ENCODE measurements around the gene FAF1. TPM values are rescaled to one million over a fixed set of nuclear protein-coding genes. Genes with fewer than 3 reads are reported as not detected.
A peak's percentile ranks its signal among the peaks of the same experiment; 100 is the strongest.
"Not testable (repeated sequence)": the region's sequence is repeated elsewhere in the genome, so short reads cannot be mapped to it uniquely, and the experiment has no call there.

The FAF1 gene
- total and polyA plus RNA-seq, 4 donors = 52.9 to 66.9 (median 61.6) TPM

DNA sequence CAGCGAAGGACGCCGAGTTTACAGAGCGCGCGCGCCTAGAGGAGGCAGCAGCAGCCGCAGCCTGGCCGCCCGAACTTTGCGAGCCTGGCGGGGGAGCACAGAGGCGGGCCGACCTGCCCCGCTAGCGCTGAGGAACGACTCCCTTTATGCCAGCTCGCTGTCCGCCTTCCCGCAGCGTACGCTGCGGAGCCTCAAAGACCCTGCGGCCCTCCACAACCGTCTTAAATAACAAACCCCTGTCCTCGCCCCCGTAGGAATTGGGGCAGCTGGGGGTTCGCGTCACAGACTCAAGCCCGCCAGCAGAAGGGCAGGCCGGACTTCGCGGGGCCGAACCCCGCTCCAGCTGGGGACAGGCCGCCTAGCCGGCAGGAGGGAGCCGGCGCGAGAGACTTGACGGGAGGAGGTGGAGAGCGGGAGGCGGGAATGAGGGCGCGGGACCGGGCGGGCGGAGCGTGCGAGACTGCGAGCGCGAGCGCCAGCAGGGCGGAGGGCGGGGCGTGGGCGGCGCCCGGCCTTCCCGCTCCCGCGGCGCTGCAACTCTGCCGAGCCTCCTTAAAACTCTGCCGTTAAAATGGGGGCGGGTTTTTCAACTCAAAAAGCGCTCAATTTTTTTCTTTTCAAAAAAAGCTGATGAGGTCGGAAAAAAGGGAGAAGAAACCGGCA, 8.2 kb upstream of the FAF1 start:
- peaks cover 23% of the 10 kb centered on the region for H3K27me3 ChIP-seq (ENCODE audit: control insufficient read depth, insufficient read depth, low read length)
- H3K4me1 ChIP-seq (ENCODE audit: control insufficient read depth, insufficient read depth, low read length) = peaks cover 15% of the 10 kb centered on the region
- H3K36me3 ChIP-seq (ENCODE audit: control insufficient read depth, insufficient read depth, low read length) = no peaks in the 10 kb centered on the region
- WGBS (ENCODE audit: insufficient coverage) = 0% methylated on average over 70 of the region's 70 CpGs
- H3K9me3 ChIP-seq (ENCODE audit: control insufficient read depth, insufficient read depth, low read length) = no peaks in the 10 kb centered on the region
- H3K27ac ChIP-seq (ENCODE audit: low read depth, low read length) = peak overlapping the region; percentile 98
- H3K4me3 ChIP-seq (ENCODE audit: low read depth, low read length) = peak overlapping the region; percentile 86
- peak in 3 of 6 donors; percentile 71 to 95 (median 90) for DNase-seq (ENCODE audit: low read depth in 4 of 6, low spot score in 6 of 6)

DNA sequence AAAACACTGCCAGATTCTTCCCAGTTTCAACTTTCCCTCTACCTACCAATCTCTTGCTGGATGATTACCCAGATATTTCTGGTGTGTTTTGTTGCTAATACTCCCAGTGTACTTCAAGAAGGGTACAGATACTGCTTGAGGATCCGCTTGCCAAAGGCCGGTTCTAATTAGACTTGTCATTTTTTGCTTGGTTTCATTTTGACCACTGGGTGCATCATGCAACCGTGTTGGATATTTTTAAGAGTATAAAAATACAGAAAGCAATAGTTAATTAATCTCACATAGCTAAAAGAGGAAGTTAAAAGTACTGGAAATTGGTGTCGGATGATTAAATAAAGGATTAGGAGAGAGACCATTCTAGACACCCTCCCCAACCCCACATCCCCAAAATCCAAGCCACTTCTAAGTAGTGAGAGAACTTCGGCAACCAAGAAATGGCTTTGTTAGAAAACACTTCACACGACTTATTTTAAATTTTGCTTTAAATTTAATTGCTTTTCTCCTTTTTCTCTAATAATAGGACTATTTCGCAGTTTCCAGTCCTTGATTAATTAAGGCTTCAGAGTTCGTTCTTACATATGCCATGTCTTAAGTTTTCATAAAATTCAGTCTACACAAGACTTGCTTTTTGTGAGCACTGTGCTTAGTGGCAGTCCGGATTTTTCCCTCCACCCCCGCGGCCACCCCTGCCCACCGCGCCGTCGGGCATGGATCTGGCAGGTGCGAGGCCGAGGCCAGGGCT, 7.5 kb upstream of the FAF1 start:
- peaks cover 21% of the 10 kb centered on the region for H3K27me3 ChIP-seq (ENCODE audit: control insufficient read depth, insufficient read depth, low read length)
- H3K27ac ChIP-seq (ENCODE audit: low read depth, low read length) = peak overlapping the region; percentile 98
- H3K9me3 ChIP-seq (ENCODE audit: control insufficient read depth, insufficient read depth, low read length) = no peaks in the 10 kb centered on the region
- H3K4me1 ChIP-seq (ENCODE audit: control insufficient read depth, insufficient read depth, low read length) = peaks cover 15% of the 10 kb centered on the region
- H3K4me3 ChIP-seq (ENCODE audit: low read depth, low read length) = peak overlapping the region; percentile 86
- no peaks in the 10 kb centered on the region for H3K36me3 ChIP-seq (ENCODE audit: control insufficient read depth, insufficient read depth, low read length)
- no peak for DNase-seq (ENCODE audit: low read depth in 4 of 6, low spot score in 6 of 6)
- WGBS (ENCODE audit: insufficient coverage) = 11% methylated on average over 13 of the region's 17 CpGs

DNA sequence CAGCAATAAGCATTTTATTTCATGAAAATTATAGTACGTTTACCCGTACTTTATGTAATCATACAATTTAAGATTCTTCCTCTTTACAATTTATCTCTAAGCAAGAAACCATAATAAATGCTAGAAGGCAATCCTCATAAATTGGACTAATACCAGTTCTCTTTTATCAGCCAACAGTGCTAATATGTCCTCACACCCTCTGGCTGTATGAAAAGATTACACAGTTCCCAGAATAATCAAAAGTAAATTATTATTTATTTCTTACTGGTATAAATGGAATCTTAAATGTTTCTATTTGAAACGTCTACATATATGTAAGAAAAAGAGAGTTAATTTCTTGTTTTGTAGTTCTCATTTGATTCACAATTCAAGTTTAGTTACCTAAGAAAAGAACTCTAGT, 6.9 kb upstream of the FAF1 start:
- H3K27me3 ChIP-seq (ENCODE audit: control insufficient read depth, insufficient read depth, low read length) = peaks cover 21% of the 10 kb centered on the region
- H3K9me3 ChIP-seq (ENCODE audit: control insufficient read depth, insufficient read depth, low read length) = no peaks in the 10 kb centered on the region
- peaks cover 15% of the 10 kb centered on the region for H3K4me1 ChIP-seq (ENCODE audit: control insufficient read depth, insufficient read depth, low read length)
- H3K4me3 ChIP-seq (ENCODE audit: low read depth, low read length) = no peak overlapping the region
- WGBS (ENCODE audit: insufficient coverage) = no CpG with 5 or more reads among the region's 3 CpGs
- DNase-seq (ENCODE audit: low read depth in 4 of 6, low spot score in 6 of 6) = no peak
- H3K27ac ChIP-seq (ENCODE audit: low read depth, low read length) = no peak overlapping the region
- H3K36me3 ChIP-seq (ENCODE audit: control insufficient read depth, insufficient read depth, low read length) = no peaks in the 10 kb centered on the region

DNA sequence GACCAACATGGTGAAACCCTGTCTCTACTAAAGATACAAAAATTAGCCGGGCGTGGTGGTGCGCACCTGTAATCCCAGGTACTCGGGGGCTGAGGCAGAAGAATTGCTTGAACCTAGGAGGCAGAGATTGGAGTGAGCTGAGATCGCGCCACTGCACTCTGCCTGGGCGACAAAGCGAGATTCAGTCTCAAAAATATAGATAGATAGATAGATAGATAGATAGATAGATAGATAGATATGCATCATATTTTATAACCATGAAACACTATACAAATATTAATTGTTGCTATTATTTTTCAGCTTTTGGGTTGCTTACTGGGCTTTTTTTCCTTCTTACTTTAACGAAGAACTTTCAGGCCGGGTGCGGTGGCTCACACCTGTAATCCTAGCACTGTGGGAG, 4.8 kb upstream of the FAF1 start:
- DNase-seq (ENCODE audit: low read depth in 4 of 6, low spot score in 6 of 6) = no peak
- Histone ChIP-seq H3K9me3 (ENCODE audit: control insufficient read depth, insufficient read depth, low read length) (no peaks in the 10 kb centered on the region), H3K36me3 (ENCODE audit: control insufficient read depth, insufficient read depth, low read length) (no peaks in the 10 kb centered on the region), H3K4me3 (ENCODE audit: low read depth, low read length) (no peak overlapping the region), H3K27me3 (ENCODE audit: control insufficient read depth, insufficient read depth, low read length) (peaks cover 6% of the 10 kb centered on the region), H3K4me1 (ENCODE audit: control insufficient read depth, insufficient read depth, low read length) (peaks cover 15% of the 10 kb centered on the region), H3K27ac (ENCODE audit: low read depth, low read length) (no peak overlapping the region)
- WGBS (ENCODE audit: insufficient coverage) = no CpG with 5 or more reads among the region's 11 CpGs

- Histone ChIP-seq H3K27ac (ENCODE audit: low read depth, low read length) (peak overlapping the region; percentile 33), H3K9me3 (ENCODE audit: control insufficient read depth, insufficient read depth, low read length) (no peaks in the 10 kb centered on the region), H3K27me3 (ENCODE audit: control insufficient read depth, insufficient read depth, low read length) (no peaks in the 10 kb centered on the region), H3K36me3 (ENCODE audit: control insufficient read depth, insufficient read depth, low read length) (no peaks in the 10 kb centered on the region), H3K4me3 (ENCODE audit: low read depth, low read length) (peak overlapping the region; percentile 78), H3K4me1 (ENCODE audit: control insufficient read depth, insufficient read depth, low read length) (no peaks in the 10 kb centered on the region)
- WGBS (ENCODE audit: insufficient coverage) = 0% methylated on average over 34 of the region's 38 CpGs
- peak in 2 of 6 donors; percentile 51 to 61 for DNase-seq (ENCODE audit: low read depth in 4 of 6, low spot score in 6 of 6)
Measured at GRCh38 chr1:50959303-50959912, 659 bp downstream of the FAF1 start.

GRCh38 chr1:50955116-50955515, 5.0 kb downstream of the FAF1 start:
- no peak overlapping the region for H3K27ac ChIP-seq (ENCODE audit: low read depth, low read length)
- no peaks in the 10 kb centered on the region for H3K9me3 ChIP-seq (ENCODE audit: control insufficient read depth, insufficient read depth, low read length)
- no peak overlapping the region for H3K4me3 ChIP-seq (ENCODE audit: low read depth, low read length)
- no peaks in the 10 kb centered on the region for H3K4me1 ChIP-seq (ENCODE audit: control insufficient read depth, insufficient read depth, low read length)
- peaks cover 2% of the 10 kb centered on the region for H3K36me3 ChIP-seq (ENCODE audit: control insufficient read depth, insufficient read depth, low read length)
- no CpG with 5 or more reads among the region's 1 CpG for WGBS (ENCODE audit: insufficient coverage)
- H3K27me3 ChIP-seq (ENCODE audit: control insufficient read depth, insufficient read depth, low read length) = no peaks in the 10 kb centered on the region
- DNase-seq (ENCODE audit: low read depth in 4 of 6, low spot score in 6 of 6) = no peak

GRCh38 chr1:50952566-50952965, 7.5 kb downstream of the FAF1 start:
- H3K27ac ChIP-seq (ENCODE audit: low read depth, low read length); H3K4me3 ChIP-seq (ENCODE audit: low read depth, low read length); DNase-seq (ENCODE audit: low read depth in 4 of 6, low spot score in 6 of 6); H3K36me3 ChIP-seq (ENCODE audit: control insufficient read depth, insufficient read depth, low read length); H3K27me3 ChIP-seq (ENCODE audit: control insufficient read depth, insufficient read depth, low read length); H3K9me3 ChIP-seq (ENCODE audit: control insufficient read depth, insufficient read depth, low read length); H3K4me1 ChIP-seq (ENCODE audit: control insufficient read depth, insufficient read depth, low read length): not testable (repeated sequence)
- WGBS (ENCODE audit: insufficient coverage) = 93% methylated on average over 16 of the region's 31 CpGs

DNA sequence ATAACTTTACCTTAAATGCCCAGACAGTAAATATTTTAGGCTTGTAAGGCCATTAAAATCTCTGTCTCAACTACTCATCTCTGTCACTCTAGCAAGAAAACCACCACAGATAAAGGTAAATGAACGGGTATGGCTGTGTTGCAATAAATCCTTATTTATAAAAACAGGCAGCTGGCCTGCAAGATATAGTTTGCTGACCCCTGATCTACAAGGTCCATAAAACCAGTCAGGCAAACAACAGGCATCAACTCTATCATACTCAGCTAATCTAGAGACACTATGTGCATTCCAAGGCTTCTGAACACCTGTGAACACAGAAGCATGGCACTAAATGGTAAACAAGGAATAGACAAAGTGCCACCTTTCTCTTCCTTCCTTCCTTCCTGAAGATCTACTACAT, 9.7 kb downstream of the FAF1 start:
- H3K4me3 ChIP-seq (ENCODE audit: low read depth, low read length) = no peak overlapping the region
- no peak for DNase-seq (ENCODE audit: low read depth in 4 of 6, low spot score in 6 of 6)
- H3K27me3 ChIP-seq (ENCODE audit: control insufficient read depth, insufficient read depth, low read length) = no peaks in the 10 kb centered on the region
- no peaks in the 10 kb centered on the region for H3K9me3 ChIP-seq (ENCODE audit: control insufficient read depth, insufficient read depth, low read length)
- WGBS (ENCODE audit: insufficient coverage) = no CpG with 5 or more reads among the region's 1 CpG
- H3K36me3 ChIP-seq (ENCODE audit: control insufficient read depth, insufficient read depth, low read length) = peaks cover 2% of the 10 kb centered on the region
- H3K27ac ChIP-seq (ENCODE audit: low read depth, low read length) = no peak overlapping the region
- no peaks in the 10 kb centered on the region for H3K4me1 ChIP-seq (ENCODE audit: control insufficient read depth, insufficient read depth, low read length)

GRCh38 chr1:50949286-50949982, 10.6 kb downstream of the FAF1 start:
- H3K36me3 ChIP-seq (ENCODE audit: control insufficient read depth, insufficient read depth, low read length) = peaks cover 2% of the 10 kb centered on the region
- no peak overlapping the region for H3K27ac ChIP-seq (ENCODE audit: low read depth, low read length)
- no peaks in the 10 kb centered on the region for H3K27me3 ChIP-seq (ENCODE audit: control insufficient read depth, insufficient read depth, low read length)
- H3K9me3 ChIP-seq (ENCODE audit: control insufficient read depth, insufficient read depth, low read length) = no peaks in the 10 kb centered on the region
- H3K4me3 ChIP-seq (ENCODE audit: low read depth, low read length) = no peak overlapping the region
- H3K4me1 ChIP-seq (ENCODE audit: control insufficient read depth, insufficient read depth, low read length) = no peaks in the 10 kb centered on the region
- DNase-seq (ENCODE audit: low read depth in 4 of 6, low spot score in 6 of 6) = no peak
- 84% methylated on average over 5 of the region's 9 CpGs for WGBS (ENCODE audit: insufficient coverage)

Measured in spinal cord (tissue), 10 donors.